ENCODE results near the gene TMEM117.

Gene TMEM117

GRCh38 chr12:44385964-44386363 lies 550.1 kb downstream of the TMEM117 start:
- no peaks in the 10 kb centered on the region for H3K27me3 ChIP-seq
- H3K36me3 ChIP-seq: no peaks in the 10 kb centered on the region
- TF ChIP-seq CTCF (IDR thresholded peaks at IDR 0.05): no peak
- intact Hi-C loops (cut with DNase I; ENCODE audit: low total_unique reads): no loop called here
- H3K9me3 ChIP-seq: no peaks in the 10 kb centered on the region
- DNase-seq: no peak
- no peak overlapping the region for H3K4me3 ChIP-seq
- H3K4me1 ChIP-seq: no peaks in the 10 kb centered on the region
- H3K27ac ChIP-seq: no peak overlapping the region

GRCh38 chr12:44387581-44387980 lies 551.7 kb downstream of the TMEM117 start:
- no peak for TF ChIP-seq CTCF (IDR thresholded peaks at IDR 0.05)
- no peaks in the 10 kb centered on the region for H3K36me3 ChIP-seq
- DNase-seq: no peak
- no peaks in the 10 kb centered on the region for H3K4me1 ChIP-seq
- no peaks in the 10 kb centered on the region for H3K9me3 ChIP-seq
- no peaks in the 10 kb centered on the region for H3K27me3 ChIP-seq
- no peak overlapping the region for H3K4me3 ChIP-seq
- H3K27ac ChIP-seq: no peak overlapping the region
- intact Hi-C loops (cut with DNase I; ENCODE audit: low total_unique reads): no loop called here

- Histone ChIP-seq H3K4me1 (no peaks in the 10 kb centered on the region), H3K36me3 (no peaks in the 10 kb centered on the region), H3K27me3 (no peaks in the 10 kb centered on the region), H3K9me3 (no peaks in the 10 kb centered on the region), H3K4me3 (no peak overlapping the region), H3K27ac (no peak overlapping the region)
- TF ChIP-seq CTCF (IDR thresholded peaks at IDR 0.05): no peak
- DNase-seq: no peak
- intact Hi-C loops (cut with DNase I; ENCODE audit: low total_unique reads): no loop called here
Observed at GRCh38 chr12:44389038-44389437, 553.2 kb downstream of the TMEM117 start.

- Histone ChIP-seq H3K27me3 (no peaks in the 10 kb centered on the region), H3K36me3 (no peaks in the 10 kb centered on the region), H3K9me3 (no peaks in the 10 kb centered on the region), H3K4me3 (no peak overlapping the region), H3K4me1 (no peaks in the 10 kb centered on the region), H3K27ac (no peak overlapping the region)
- DNase-seq: no peak
- intact Hi-C loops (cut with DNase I; ENCODE audit: low total_unique reads): no loop called here
- no peak for TF ChIP-seq CTCF (IDR thresholded peaks at IDR 0.05)
Observed at GRCh38 chr12:44389896-44390295, 554.0 kb downstream of the TMEM117 start.

GRCh38 chr12:44397631-44398030 lies 561.8 kb downstream of the TMEM117 start:
- H3K4me1 ChIP-seq: no peaks in the 10 kb centered on the region
- no peak overlapping the region for H3K4me3 ChIP-seq
- no peak for DNase-seq
- H3K27ac ChIP-seq: no peak overlapping the region
- intact Hi-C loops (cut with DNase I; ENCODE audit: low total_unique reads): no loop called here
- H3K27me3 ChIP-seq: no peaks in the 10 kb centered on the region
- H3K36me3 ChIP-seq: no peaks in the 10 kb centered on the region
- TF ChIP-seq CTCF (IDR thresholded peaks at IDR 0.05): no peak
- H3K9me3 ChIP-seq: no peaks in the 10 kb centered on the region

- Histone ChIP-seq H3K9me3 (no peaks in the 10 kb centered on the region), H3K27ac (no peak overlapping the region), H3K4me1 (no peaks in the 10 kb centered on the region), H3K27me3 (no peaks in the 10 kb centered on the region), H3K4me3 (no peak overlapping the region), H3K36me3 (no peaks in the 10 kb centered on the region)
- DNase-seq: no peak
- TF ChIP-seq CTCF (IDR thresholded peaks at IDR 0.05): no peak
- intact Hi-C loops (cut with DNase I; ENCODE audit: low total_unique reads): no loop called here
Observed at GRCh38 chr12:44403185-44403584, 567.3 kb downstream of the TMEM117 start.
